ENCODE results near the gene MAP3K20. TPM values are rescaled to one million over a fixed set of nuclear protein-coding genes. Genes with fewer than 3 reads are reported as not detected.
"Not testable (repeated sequence)": the region's sequence is repeated elsewhere in the genome, so short reads cannot be mapped to it uniquely, and the experiment has no call there.

The MAP3K20 gene
- total RNA-seq, 4 donors from 2014 or later = 33.0 to 56.1 (median 44.4) TPM

- no peak for TF ChIP-seq CTCF (IDR thresholded peaks at IDR 0.05)
- DNase-seq (ENCODE audit: low spot score) (peak; percentile 88), ATAC-seq (ENCODE audit: low FRiP score) (peak; percentile 98)
Measured at GRCh38 chr2:173159791-173160463, 84.3 kb downstream of the MAP3K20 start.

DNA sequence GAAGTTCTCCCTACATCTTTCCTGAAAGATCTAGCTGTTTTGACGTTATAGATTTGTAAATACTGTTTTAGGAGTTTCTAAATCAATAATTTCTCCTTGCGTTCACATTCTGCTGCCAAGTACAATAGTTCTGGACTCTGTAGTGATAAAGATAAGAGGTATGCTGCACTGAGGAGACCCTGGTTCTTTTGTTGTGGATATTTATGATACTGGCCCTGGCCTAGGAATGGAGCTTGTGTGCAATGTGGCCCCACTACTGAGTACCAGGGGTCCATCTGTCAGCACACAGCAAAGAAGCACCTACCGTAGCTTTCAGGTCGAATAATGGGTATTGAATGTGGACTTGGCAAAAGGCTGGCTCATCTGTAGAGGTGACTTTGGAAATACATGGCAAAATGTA, 85.0 kb downstream of the MAP3K20 start:
- DNase-seq (ENCODE audit: low spot score) (no peak), ATAC-seq (ENCODE audit: low FRiP score) (no peak)
- no peak for TF ChIP-seq CTCF (IDR thresholded peaks at IDR 0.05)

- ATAC-seq (ENCODE audit: low FRiP score) = no peak
- DNase-seq (ENCODE audit: low spot score) = no peak
- TF ChIP-seq CTCF (IDR thresholded peaks at IDR 0.05) = no peak
Measured at GRCh38 chr2:173161040-173161439, 85.4 kb downstream of the MAP3K20 start.

GRCh38 chr2:173161507-173161906, 85.9 kb downstream of the MAP3K20 start:
- no peak for TF ChIP-seq CTCF (IDR thresholded peaks at IDR 0.05)
- ATAC-seq (ENCODE audit: low FRiP score) = no peak
- no peak for DNase-seq (ENCODE audit: low spot score)

DNA sequence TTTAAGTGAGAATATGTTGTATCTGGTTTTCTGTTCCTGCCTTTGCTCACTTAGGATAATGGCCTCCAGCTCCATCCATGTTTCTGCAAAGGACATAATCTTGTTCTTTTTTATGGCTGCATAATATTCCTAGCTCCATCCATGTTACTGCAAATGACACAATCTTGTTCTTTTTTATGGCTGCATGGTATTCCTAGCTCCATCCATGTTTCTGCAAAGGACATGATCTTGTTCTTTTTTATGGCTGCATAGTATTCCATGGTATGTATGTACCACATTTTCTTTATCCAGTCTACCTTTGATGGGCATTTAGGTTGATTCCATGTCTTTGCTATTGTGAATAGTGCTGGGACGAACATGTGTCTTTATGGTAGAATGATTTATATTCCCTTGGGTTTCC, 87.7 kb downstream of the MAP3K20 start:
- DNase-seq (ENCODE audit: low spot score); ATAC-seq (ENCODE audit: low FRiP score): not testable (repeated sequence)

DNA sequence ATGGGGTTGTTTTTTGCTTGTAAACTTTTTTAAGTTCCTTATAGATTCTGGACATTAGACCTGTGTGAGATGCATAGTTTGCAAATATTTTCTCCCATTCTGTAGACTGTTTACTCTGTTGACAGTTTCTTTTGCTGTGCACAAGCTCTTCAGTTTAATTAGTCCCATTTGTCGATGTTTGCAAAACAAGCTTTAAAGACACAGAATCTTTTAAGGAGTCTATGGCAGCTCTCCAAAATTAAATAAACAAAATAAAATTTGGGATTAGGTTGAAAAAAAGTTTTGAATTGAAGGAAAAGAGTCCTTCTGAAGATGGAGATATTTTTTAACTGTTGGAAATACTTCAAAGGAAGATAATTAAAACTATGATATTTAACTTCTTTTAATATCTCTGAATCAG, 88.8 kb downstream of the MAP3K20 start:
- DNase-seq (ENCODE audit: low spot score) = no peak
- no peak for TF ChIP-seq CTCF (IDR thresholded peaks at IDR 0.05)
- ATAC-seq (ENCODE audit: low FRiP score) = no peak

- no peak for DNase-seq (ENCODE audit: low spot score)
- ATAC-seq (ENCODE audit: low FRiP score) = no peak
- no peak for TF ChIP-seq CTCF (IDR thresholded peaks at IDR 0.05)
Measured at GRCh38 chr2:173165443-173166238, 90.0 kb downstream of the MAP3K20 start.
